Right atrium auricular region (tissue), 2 donors: ENCODE measurements around the gene ETV5. TPM values are rescaled to one million over a fixed set of nuclear protein-coding genes. Genes with fewer than 3 reads are reported as not detected.

Source experiments
- DNase-seq: peaks from one replicate; pipeline ENCODE4 v3.0.0-alpha.2; 2019; ENCODE audit warnings: low spot score
- H3K27ac ChIP-seq, 2 donors: fragments of 200-600 bp; sonication (generic); 1 replicate in 1 of 2; 2 replicates in 1 of 2; pipeline ENCODE4 v1.5.1; 2016 to 2019
- H3K27me3 ChIP-seq, 2 donors: fragments of 200-600 bp; sonication (generic); one replicate each; pipeline versions ENCODE4 v1.5.1 to v1.6.0; 2017 to 2019
- H3K36me3 ChIP-seq: fragments of 200-600 bp; sonication (generic); one replicate; pipeline ENCODE4 v1.5.1; 2016
- H3K4me1 ChIP-seq, 2 donors: fragments of 200-600 bp; sonication (generic); one replicate each; pipeline versions ENCODE4 v1.5.1 to v1.6.0; 2017 to 2019
- H3K4me3 ChIP-seq, 2 donors: fragments of 200-600 bp; sonication (generic); 1 replicate in 1 of 2; 2 replicates in 1 of 2; pipeline ENCODE4 v1.5.1; 2017 to 2019; ENCODE audit warnings: mild to moderate bottlenecking in 1 of 2, moderate library complexity in 1 of 2
- H3K9me3 ChIP-seq, 2 donors: fragments of 200-600 bp; sonication (generic); one replicate each; pipeline ENCODE4 v1.5.1; 2019
- CTCF ChIP-seq, 2 donors: fragments of 200-600 bp; sonication (generic); IDR thresholded peaks; one replicate each; pipeline ENCODE4 v1.5.1; 2019; ENCODE audit warnings: antibody characterized with exemption in 2 of 2
- total RNA-seq, 2 donors: library from RNA; depleted of rRNA; stranded (reverse); fragments of >200 nt; gene quantifications; one replicate each; pipeline ENCODE4 v1.1.0, GENCODE V29; 2016

The ETV5 gene
- total RNA-seq, 2 donors from 2014 or later: 22.8 to 28.7 TPM

GRCh38 chr3:186121968-186122367, 13.1 kb upstream of the ETV5 start:
- no peaks in the 10 kb centered on the region for H3K9me3 ChIP-seq
- TF ChIP-seq CTCF (IDR thresholded peaks at IDR 0.05): no peak
- no peak for DNase-seq
- no peaks in the 10 kb centered on the region for H3K36me3 ChIP-seq
- H3K27me3 ChIP-seq: no peaks in the 10 kb centered on the region
- no peak overlapping the region for H3K27ac ChIP-seq
- no peak overlapping the region for H3K4me3 ChIP-seq
- peaks cover 0 to 8% of the 10 kb centered on the region in 2 donors for H3K4me1 ChIP-seq

- Histone ChIP-seq H3K4me1 (peaks cover 0 to 8% of the 10 kb centered on the region in 2 donors), H3K27ac (no peak overlapping the region), H3K9me3 (no peaks in the 10 kb centered on the region), H3K36me3 (no peaks in the 10 kb centered on the region), H3K27me3 (no peaks in the 10 kb centered on the region), H3K4me3 (no peak overlapping the region)
- no peak for DNase-seq
- no peak for TF ChIP-seq CTCF (IDR thresholded peaks at IDR 0.05)
Measured at GRCh38 chr3:186121278-186121677, 12.4 kb upstream of the ETV5 start.

GRCh38 chr3:186119499-186119898, 10.6 kb upstream of the ETV5 start:
- no peak overlapping the region for H3K27ac ChIP-seq

GRCh38 chr3:186118692-186119091, 9.8 kb upstream of the ETV5 start:
- TF ChIP-seq CTCF (IDR thresholded peaks at IDR 0.05): no peak
- H3K36me3 ChIP-seq: no peaks in the 10 kb centered on the region
- H3K27ac ChIP-seq: no peak overlapping the region
- no peaks in the 10 kb centered on the region for H3K27me3 ChIP-seq
- H3K4me3 ChIP-seq: no peak overlapping the region
- no peaks in the 10 kb centered on the region for H3K9me3 ChIP-seq
- no peak for DNase-seq
- H3K4me1 ChIP-seq: peaks cover 0 to 8% of the 10 kb centered on the region in 2 donors

More at GRCh38 chr3:186119499-186119898, 10.6 kb upstream of the ETV5 start:
- no peaks in the 10 kb centered on the region for H3K36me3 ChIP-seq
- DNase-seq: no peak
- no peaks in the 10 kb centered on the region for H3K9me3 ChIP-seq
- TF ChIP-seq CTCF (IDR thresholded peaks at IDR 0.05): no peak
- H3K27me3 ChIP-seq: no peaks in the 10 kb centered on the region
- no peak overlapping the region for H3K4me3 ChIP-seq
- H3K4me1 ChIP-seq: peaks cover 0 to 8% of the 10 kb centered on the region in 2 donors

GRCh38 chr3:186117521-186118134, 8.7 kb upstream of the ETV5 start:
- H3K36me3 ChIP-seq: no peaks in the 10 kb centered on the region
- DNase-seq: no peak

More at GRCh38 chr3:186117521-186118134, 8.7 kb upstream of the ETV5 start:
- Histone ChIP-seq H3K9me3 (no peaks in the 10 kb centered on the region), H3K4me1 (peaks cover 0 to 8% of the 10 kb centered on the region in 2 donors), H3K4me3 (no peak overlapping the region), H3K27ac (no peak overlapping the region), H3K27me3 (no peaks in the 10 kb centered on the region)
- no peak for TF ChIP-seq CTCF (IDR thresholded peaks at IDR 0.05)
